ENCODE data around the gene INSC. TPM values are rescaled to one million over a fixed set of nuclear protein-coding genes. Genes with fewer than 3 reads are reported as not detected.

INSC gene
- total RNA-seq, 1 experiment from 2014 or later, result 0.17 TPM

DNA sequence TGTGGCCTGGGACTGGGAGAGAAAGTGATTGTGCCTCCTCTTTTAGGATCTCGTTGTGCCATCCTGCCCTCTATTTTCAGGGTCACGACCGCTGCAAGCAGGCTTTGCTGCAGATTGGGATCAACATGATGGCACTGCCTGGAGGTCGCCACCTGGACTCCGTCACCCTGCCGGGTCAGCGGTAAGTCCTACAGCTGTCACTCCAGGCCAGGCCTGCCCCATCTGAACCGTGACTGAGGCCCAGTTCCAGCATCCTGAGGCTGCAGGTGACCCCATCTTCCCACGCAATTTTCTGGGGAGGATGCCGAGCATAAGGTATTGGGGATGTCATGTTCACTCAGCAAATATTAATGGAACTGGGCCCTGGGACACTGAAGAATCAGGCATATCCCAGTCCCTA is 34.3 kb downstream of the INSC start:
- TF ChIP-seq SIN3A (IDR thresholded peaks at IDR 0.05; ENCODE audit: low read depth) (no peak), ELF1 (IDR thresholded peaks at IDR 0.05; ENCODE audit: borderline replicate concordance, low read depth) (no peak), TCF7L2 (IDR thresholded peaks at IDR 0.05; ENCODE audit: borderline replicate concordance, extremely low read depth, insufficient read depth, insufficient read length) (no peak), YY1 (IDR thresholded peaks at IDR 0.05; ENCODE audit: extremely low read depth, insufficient replicate concordance, low read depth, low read length) (no peak), ZNF274 (IDR thresholded peaks at IDR 0.05; ENCODE audit: low read depth, low read length) (no peak), POLR2AphosphoS5 (IDR thresholded peaks at IDR 0.05; ENCODE audit: low read depth, low read length) (no peak), EZH2phosphoT487 (IDR thresholded peaks at IDR 0.05; ENCODE audit: borderline replicate concordance) (no peak), SRF (IDR thresholded peaks at IDR 0.05; ENCODE audit: low read depth) (no peak)
- TF ChIP-seq, protein P1, sequence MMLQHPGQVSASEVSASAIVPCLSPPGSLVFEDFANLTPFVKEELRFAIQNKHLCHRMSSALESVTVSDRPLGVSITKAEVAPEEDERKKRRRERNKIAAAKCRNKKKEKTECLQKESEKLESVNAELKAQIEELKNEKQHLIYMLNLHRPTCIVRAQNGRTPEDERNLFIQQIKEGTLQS (IDR thresholded peaks at IDR 0.05), result no peak
- TF ChIP-seq, protein P2, sequence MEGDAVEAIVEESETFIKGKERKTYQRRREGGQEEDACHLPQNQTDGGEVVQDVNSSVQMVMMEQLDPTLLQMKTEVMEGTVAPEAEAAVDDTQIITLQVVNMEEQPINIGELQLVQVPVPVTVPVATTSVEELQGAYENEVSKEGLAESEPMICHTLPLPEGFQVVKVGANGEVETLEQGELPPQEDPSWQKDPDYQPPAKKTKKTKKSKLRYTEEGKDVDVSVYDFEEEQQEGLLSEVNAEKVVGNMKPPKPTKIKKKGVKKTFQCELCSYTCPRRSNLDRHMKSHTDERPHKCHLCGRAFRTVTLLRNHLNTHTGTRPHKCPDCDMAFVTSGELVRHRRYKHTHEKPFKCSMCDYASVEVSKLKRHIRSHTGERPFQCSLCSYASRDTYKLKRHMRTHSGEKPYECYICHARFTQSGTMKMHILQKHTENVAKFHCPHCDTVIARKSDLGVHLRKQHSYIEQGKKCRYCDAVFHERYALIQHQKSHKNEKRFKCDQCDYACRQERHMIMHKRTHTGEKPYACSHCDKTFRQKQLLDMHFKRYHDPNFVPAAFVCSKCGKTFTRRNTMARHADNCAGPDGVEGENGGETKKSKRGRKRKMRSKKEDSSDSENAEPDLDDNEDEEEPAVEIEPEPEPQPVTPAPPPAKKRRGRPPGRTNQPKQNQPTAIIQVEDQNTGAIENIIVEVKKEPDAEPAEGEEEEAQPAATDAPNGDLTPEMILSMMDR (IDR thresholded peaks at IDR 0.05 in 2 of 3, conservative IDR thresholded peaks at IDR 0.05 in 1 of 3; ENCODE audit: borderline replicate concordance in 1 of 3, insufficient read depth in 1 of 3, low read depth in 2 of 3, low read length in 2 of 3), result no peak
- TF ChIP-seq, protein P3, sequence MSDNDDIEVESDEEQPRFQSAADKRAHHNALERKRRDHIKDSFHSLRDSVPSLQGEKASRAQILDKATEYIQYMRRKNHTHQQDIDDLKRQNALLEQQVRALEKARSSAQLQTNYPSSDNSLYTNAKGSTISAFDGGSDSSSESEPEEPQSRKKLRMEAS (IDR thresholded peaks at IDR 0.05), result no peak
- H3K27me3 ChIP-seq (ENCODE audit: insufficient read depth, low read length), result no peaks in the 10 kb centered on the region
- no peak overlapping the region for H3K27ac ChIP-seq (ENCODE audit: low read depth, low read length)
- H3K36me3 ChIP-seq (ENCODE audit: control insufficient read depth in 1 of 2, insufficient read depth in 2 of 2, low read length in 2 of 2), result no peaks in the 10 kb centered on the region
- H3K4me2 ChIP-seq (ENCODE audit: low read length), result no peak overlapping the region
- ChIA-PET CTCF (no interaction called here), RAD21 (ENCODE audit: low non-redundant PET in 1 of 2, low total read pairs in 2 of 2, uncharacterized antibody in 2 of 2, unreplicated experiment in 2 of 2) (no interaction called here), POLR2A (no interaction called here)
- H2AFZ ChIP-seq (ENCODE audit: low read depth, low read length, poor library complexity, severe bottlenecking), result no peak overlapping the region
- no peaks in the 10 kb centered on the region for H4K20me1 ChIP-seq (ENCODE audit: insufficient read depth)
- no peaks in the 10 kb centered on the region for H3K79me2 ChIP-seq (ENCODE audit: insufficient read depth, low read length)
- no peak overlapping the region for H3K4me3 ChIP-seq (replicated peaks in 1 of 2; ENCODE audit: low read depth in 1 of 2, low read length in 2 of 2)
- H3K9ac ChIP-seq (ENCODE audit: low read length), result no peak overlapping the region
- intact Hi-C loops (cut with micrococcal nuclease), result no loop called here
- DNase-seq (ENCODE audit: low read depth, low spot score), result no peak
- H3K9me3 ChIP-seq (ENCODE audit: control insufficient read depth in 1 of 2, insufficient read depth in 1 of 2, low read depth in 1 of 2, low read length in 2 of 2), result no peaks in the 10 kb centered on the region
- ATAC-seq, result no peak
- peaks cover 0 to 6% of the 10 kb centered on the region in 2 experiments; a peak in 1 of 4 replicates for H3K4me1 ChIP-seq (ENCODE audit: control insufficient read depth in 1 of 2, insufficient read depth in 2 of 2, low read length in 2 of 2)
- no peaks in the 10 kb centered on the region for H3K9me2 ChIP-seq (ENCODE audit: insufficient read depth)
- BruUV-seq (replicated peaks), result no TSS peak

All from HCT116 (cell line).